MCF 10A (cell line): ENCODE data around the gene LRBA. TPM values are rescaled to one million over a fixed set of nuclear protein-coding genes. Genes with fewer than 3 reads are reported as not detected.

Source experiments
- BruUV-seq: library from RNA; stranded (reverse); fragments of 400-500 nt; replicated peaks from 2 replicates; lab custom pipeline; 2021; lab: Mats Ljungman, UMichigan
- CTCF ChIA-PET: fragments of 300-600 bp; sonication (Branson Sonifier 250); formaldehyde crosslinking; extraction: SDS; loops from one replicate; lab custom pipeline; 2021; ENCODE audit warnings: antibody characterized with exemption, inconsistent platforms; lab: Yijun Ruan, JAX
- POLR2A ChIA-PET: fragments of 300-600, 350-650 bp; sonication (Branson Sonifier 250); formaldehyde crosslinking; extraction: SDS; loops from one replicate; lab custom pipeline; 2020; ENCODE audit warnings: antibody characterized with exemption, inconsistent platforms; lab: Yijun Ruan, JAX
- DNase-seq: peaks from one replicate; pipeline ENCODE4 v3.0.0-alpha.2; 2018; ENCODE audit not compliant: unreplicated experiment
- H3K27ac Mint-ChIP-seq: one replicate; pipeline ENCODE4 v1.8.0; 2022; ENCODE audit warnings: mild to moderate bottlenecking, low read depth, mixed read lengths; ENCODE audit not compliant: unreplicated experiment
- H3K27me3 Mint-ChIP-seq: one replicate; pipeline ENCODE4 v1.8.0; 2022; ENCODE audit warnings: mixed read lengths; ENCODE audit not compliant: insufficient read depth, unreplicated experiment
- H3K36me3 Mint-ChIP-seq: one replicate; pipeline ENCODE4 v1.8.0; 2022; ENCODE audit warnings: mild to moderate bottlenecking, moderate library complexity, mixed read lengths; ENCODE audit not compliant: insufficient read depth, unreplicated experiment
- H3K4me1 Mint-ChIP-seq: one replicate; pipeline ENCODE4 v1.8.0; 2022; ENCODE audit warnings: mixed read lengths; ENCODE audit not compliant: insufficient read depth, unreplicated experiment
- H3K4me3 Mint-ChIP-seq: one replicate; pipeline ENCODE4 v1.8.0; 2022; ENCODE audit warnings: mild to moderate bottlenecking, moderate library complexity, mixed read lengths; ENCODE audit not compliant: unreplicated experiment
- H3K9me3 Mint-ChIP-seq: one replicate; pipeline ENCODE4 v1.8.0; 2022; ENCODE audit warnings: mixed read lengths; ENCODE audit not compliant: unreplicated experiment
- CTCF ChIP-seq: fragments of 200-600 bp; IDR thresholded peaks from one replicate; pipeline ENCODE4 v1.8.0; 2022; ENCODE audit warnings: antibody characterized with exemption, mild to moderate bottlenecking; ENCODE audit not compliant: unreplicated experiment
- intact Hi-C: fragments of 100-400 bp; cut with micrococcal nuclease; formaldehyde crosslinking; loops from 2 replicates; pipeline ENCODE4 v1.14.1; 2022
- total RNA-seq: library from RNA; stranded (reverse); gene quantifications from 2 replicates; pipeline ENCODE4 v1.2.3, GENCODE V29; 2022

Gene LRBA
- total RNA-seq, 1 experiment from 2014 or later, result 64.5 TPM

- Mint-ChIP-seq H3K9me3 (no peaks in the 10 kb centered on the region), H3K27me3 (no peaks in the 10 kb centered on the region), H3K36me3 (peaks cover 17% of the 10 kb centered on the region), H3K4me1 (peaks cover 6% of the 10 kb centered on the region), H3K4me3 (no peak overlapping the region), H3K27ac (no peak overlapping the region)
- TF ChIP-seq CTCF, result no peak
- no TSS peak for BruUV-seq
- intact Hi-C loops, result no loop called here
- POLR2A ChIA-PET, result interaction anchor here (1.4 kb wide), 1 partner anchor 135 kb away, joined by 4 read pairs; no protein-coding TSS in a partner anchor
- no peak for DNase-seq
- CTCF ChIA-PET, result interaction anchor here (0.6 kb wide), 1 partner anchor 521 kb away, joined by 3 read pairs; no protein-coding TSS in a partner anchor
Measured at GRCh38 chr4:150814873-150815272, 200.2 kb downstream of the LRBA start.

GRCh38 chr4:150805183-150806025 is 209.7 kb downstream of the LRBA start:
- intact Hi-C loops, result no loop called here
- Mint-ChIP-seq H3K27ac (no peak overlapping the region), H3K27me3 (no peaks in the 10 kb centered on the region)

GRCh38 chr4:150801833-150802232 is 213.3 kb downstream of the LRBA start:
- intact Hi-C loops, result no loop called here
- ChIA-PET POLR2A (no interaction called here), CTCF (no interaction called here)
- Mint-ChIP-seq H3K27ac (no peak overlapping the region), H3K9me3 (no peaks in the 10 kb centered on the region), H3K4me1 (no peaks in the 10 kb centered on the region), H3K4me3 (no peak overlapping the region), H3K36me3 (peaks cover 27% of the 10 kb centered on the region), H3K27me3 (no peaks in the 10 kb centered on the region)
- DNase-seq, result no peak
- BruUV-seq, result no TSS peak
- no peak for TF ChIP-seq CTCF

More at GRCh38 chr4:150805183-150806025, 209.7 kb downstream of the LRBA start:
- POLR2A ChIA-PET, result no interaction called here
- no peak overlapping the region for H3K4me3 Mint-ChIP-seq
- CTCF ChIA-PET, result no interaction called here
- no TSS peak for BruUV-seq
- H3K36me3 Mint-ChIP-seq, result peaks cover 19% of the 10 kb centered on the region
- H3K4me1 Mint-ChIP-seq, result no peaks in the 10 kb centered on the region
- no peak for TF ChIP-seq CTCF
- no peak for DNase-seq
- H3K9me3 Mint-ChIP-seq, result no peaks in the 10 kb centered on the region

- intact Hi-C loops, result no loop called here
- no peaks in the 10 kb centered on the region for H3K27me3 Mint-ChIP-seq
- H3K4me3 Mint-ChIP-seq, result no peak overlapping the region
- CTCF ChIA-PET, result interaction anchor here (0.6 to 1.1 kb wide), 6 partner anchors 9 to 304 kb away, joined by 3 to 4 read pairs (median 4); no protein-coding TSS in a partner anchor
- H3K27ac Mint-ChIP-seq, result no peak overlapping the region
- BruUV-seq, result no TSS peak
- peaks cover 19% of the 10 kb centered on the region for H3K36me3 Mint-ChIP-seq
- TF ChIP-seq CTCF, result no peak
- H3K4me1 Mint-ChIP-seq, result no peaks in the 10 kb centered on the region
- POLR2A ChIA-PET, result interaction anchor here (0.6 to 0.8 kb wide), 2 partner anchors 10 to 290 kb away, joined by 3 read pairs; no protein-coding TSS in a partner anchor
- no peak for DNase-seq
- H3K9me3 Mint-ChIP-seq, result no peaks in the 10 kb centered on the region
Measured at GRCh38 chr4:150799207-150799606, 215.9 kb downstream of the LRBA start.
